ENCODE results near the gene NCAPD2. TPM values are rescaled to one million over a fixed set of nuclear protein-coding genes. Genes with fewer than 3 reads are reported as not detected.

Gene NCAPD2
- total RNA-seq, 4 donors from 2014 or later, result 17.0 to 29.3 (median 23.0) TPM

DNA sequence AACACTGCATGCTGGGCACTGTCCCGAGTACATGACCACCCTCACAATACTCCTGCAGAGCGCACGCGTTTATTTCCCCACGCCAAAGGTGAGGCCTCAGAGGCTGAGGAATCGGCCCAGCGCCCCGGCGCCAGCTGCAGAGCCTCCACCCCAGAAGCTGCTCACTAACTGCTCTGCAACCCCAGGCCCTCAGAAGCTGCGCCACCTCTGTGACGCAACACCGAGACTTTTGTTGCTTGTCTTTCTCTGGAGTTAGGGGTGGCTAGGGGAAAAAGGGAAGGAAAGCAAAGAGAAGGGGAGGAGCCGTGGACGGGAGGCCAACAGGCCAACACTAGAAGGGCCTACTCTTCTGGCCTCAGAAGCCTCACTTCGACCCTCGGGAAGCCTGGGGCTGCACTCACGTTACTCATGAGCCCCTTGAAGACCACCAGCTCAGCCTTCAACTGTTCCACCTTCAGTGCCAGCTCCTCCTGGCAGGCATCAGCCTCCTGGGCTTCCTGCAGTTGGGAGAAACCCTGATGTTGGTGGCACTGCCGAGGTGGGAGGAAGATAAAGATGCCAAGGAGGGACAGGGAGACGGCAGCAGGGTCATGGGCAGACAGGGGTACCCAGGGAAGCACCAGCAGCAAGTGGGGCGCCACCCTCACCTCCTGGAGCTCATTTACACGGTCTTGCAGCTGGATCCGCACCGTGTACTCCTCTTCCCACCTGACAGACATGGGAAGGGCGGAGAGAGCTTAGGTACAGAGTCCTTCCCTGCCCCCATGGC is 56.6 kb downstream of the NCAPD2 start:
- TF ChIP-seq, protein P1, sequence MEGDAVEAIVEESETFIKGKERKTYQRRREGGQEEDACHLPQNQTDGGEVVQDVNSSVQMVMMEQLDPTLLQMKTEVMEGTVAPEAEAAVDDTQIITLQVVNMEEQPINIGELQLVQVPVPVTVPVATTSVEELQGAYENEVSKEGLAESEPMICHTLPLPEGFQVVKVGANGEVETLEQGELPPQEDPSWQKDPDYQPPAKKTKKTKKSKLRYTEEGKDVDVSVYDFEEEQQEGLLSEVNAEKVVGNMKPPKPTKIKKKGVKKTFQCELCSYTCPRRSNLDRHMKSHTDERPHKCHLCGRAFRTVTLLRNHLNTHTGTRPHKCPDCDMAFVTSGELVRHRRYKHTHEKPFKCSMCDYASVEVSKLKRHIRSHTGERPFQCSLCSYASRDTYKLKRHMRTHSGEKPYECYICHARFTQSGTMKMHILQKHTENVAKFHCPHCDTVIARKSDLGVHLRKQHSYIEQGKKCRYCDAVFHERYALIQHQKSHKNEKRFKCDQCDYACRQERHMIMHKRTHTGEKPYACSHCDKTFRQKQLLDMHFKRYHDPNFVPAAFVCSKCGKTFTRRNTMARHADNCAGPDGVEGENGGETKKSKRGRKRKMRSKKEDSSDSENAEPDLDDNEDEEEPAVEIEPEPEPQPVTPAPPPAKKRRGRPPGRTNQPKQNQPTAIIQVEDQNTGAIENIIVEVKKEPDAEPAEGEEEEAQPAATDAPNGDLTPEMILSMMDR (IDR thresholded peaks at IDR 0.05), result no peak
- TF ChIP-seq EP300 (IDR thresholded peaks at IDR 0.05) (peak in 1 of 2 donors; percentile 32), POLR2A (IDR thresholded peaks at IDR 0.05) (no peak)
- DNase-seq (ENCODE audit: low spot score in 2 of 2), result no peak
- H3K36me3 ChIP-seq, result peaks cover 0 to 58% (median 10%) of the 10 kb centered on the region in 3 donors
- 80 to 87% methylated on average over 24 of the region's 24 CpGs for WGBS, 2 donors
- H3K9me3 ChIP-seq, result no peaks in the 10 kb centered on the region
- peak overlapping the region; percentile 40 to 91 (median 76) for H3K27ac ChIP-seq
- H3K4me1 ChIP-seq, result peaks cover 5 to 85% (median 55%) of the 10 kb centered on the region in 4 donors
- peak overlapping the region in 1 of 4 donors; percentile 15 for H3K4me3 ChIP-seq
- no peaks in the 10 kb centered on the region for H3K27me3 ChIP-seq

DNA sequence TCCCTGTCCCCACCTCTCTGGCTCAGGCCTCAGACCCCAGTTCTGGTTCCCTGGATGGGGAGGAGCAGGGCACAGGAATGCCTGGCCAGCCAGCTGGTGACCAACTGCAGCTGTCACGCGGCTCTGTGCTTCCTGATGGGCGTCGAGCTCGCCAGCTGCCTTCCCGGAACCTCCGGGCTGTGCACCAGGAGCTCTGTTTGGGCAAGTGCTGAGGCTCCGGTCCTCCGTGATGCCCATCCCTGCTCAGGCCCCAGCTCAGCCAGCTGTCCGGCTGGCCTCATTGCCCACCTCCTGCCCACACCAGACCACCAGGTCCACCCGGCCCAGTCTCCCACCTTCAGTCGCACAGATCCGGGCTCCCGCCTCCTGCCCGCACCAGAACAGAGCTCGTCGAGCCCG is 57.2 kb downstream of the NCAPD2 start:
- DNase-seq (ENCODE audit: low spot score in 2 of 2), result no peak
- Histone ChIP-seq H3K36me3 (peaks cover 0 to 52% (median 10%) of the 10 kb centered on the region in 3 donors), H3K27ac (peak overlapping the region; percentile 40 to 91 (median 76)), H3K4me1 (peaks cover 5 to 85% (median 55%) of the 10 kb centered on the region in 4 donors), H3K4me3 (no peak overlapping the region), H3K27me3 (no peaks in the 10 kb centered on the region), H3K9me3 (no peaks in the 10 kb centered on the region)
- 62 to 69% methylated on average over 8 to 15 of the region's 18 CpGs for WGBS, 2 donors
- TF ChIP-seq POLR2A (IDR thresholded peaks at IDR 0.05) (no peak), EP300 (IDR thresholded peaks at IDR 0.05) (peak in 1 of 2 donors; percentile 12)
- TF ChIP-seq, protein P1 (IDR thresholded peaks at IDR 0.05), result no peak

DNA sequence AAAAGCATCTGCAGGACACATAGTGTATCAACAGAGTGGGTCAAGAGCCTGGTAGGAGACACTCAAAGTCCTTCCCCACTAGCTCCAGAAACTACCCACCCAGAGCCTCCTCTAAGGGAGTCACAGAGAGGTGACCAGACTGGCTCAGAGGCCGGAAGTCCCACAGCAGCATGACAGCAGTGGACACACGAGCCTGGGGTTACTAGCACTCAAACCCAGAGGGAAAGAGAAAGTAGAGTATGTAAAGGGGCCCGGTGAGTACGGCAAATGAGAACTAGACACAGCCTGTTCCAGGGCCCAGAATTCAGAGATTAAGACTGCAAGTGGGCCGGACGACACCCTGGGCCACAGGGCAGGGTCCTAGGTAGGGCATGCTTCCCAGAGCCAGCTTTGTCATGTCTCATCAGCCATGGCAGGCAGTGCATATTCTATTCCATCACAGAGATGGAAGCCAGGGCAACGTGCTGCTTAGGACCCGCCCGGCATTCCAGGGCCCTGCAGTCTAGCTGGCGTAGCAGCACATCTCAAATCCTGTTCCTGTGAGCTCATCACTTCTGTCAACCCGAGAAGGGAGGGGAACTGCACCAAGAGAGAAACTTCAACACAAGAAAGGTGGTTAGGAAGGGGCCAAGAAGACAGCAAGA is 57.7 kb downstream of the NCAPD2 start:
- TF ChIP-seq POLR2A (IDR thresholded peaks at IDR 0.05), result no peak
- no peak for TF ChIP-seq EP300 (IDR thresholded peaks at IDR 0.05)
- peaks cover 5 to 90% (median 55%) of the 10 kb centered on the region in 4 donors for H3K4me1 ChIP-seq
- peaks cover 0 to 47% (median 10%) of the 10 kb centered on the region in 3 donors for H3K36me3 ChIP-seq
- peak in 1 of 2 donors; percentile 52 for DNase-seq (ENCODE audit: low spot score in 2 of 2)
- H3K27me3 ChIP-seq, result no peaks in the 10 kb centered on the region
- no peak overlapping the region for H3K4me3 ChIP-seq
- H3K27ac ChIP-seq, result peak overlapping the region; percentile 40 to 91 (median 76)
- WGBS, 2 donors, result 48 to 51% methylated on average over 11 of the region's 11 CpGs
- H3K9me3 ChIP-seq, result no peaks in the 10 kb centered on the region

- no peaks in the 10 kb centered on the region for H3K9me3 ChIP-seq
- H3K4me1 ChIP-seq, result peaks cover 5 to 89% (median 55%) of the 10 kb centered on the region in 4 donors
- H3K4me3 ChIP-seq, result no peak overlapping the region
- no peaks in the 10 kb centered on the region for H3K27me3 ChIP-seq
- DNase-seq (ENCODE audit: low spot score in 2 of 2), result no peak
- 19 to 27% methylated on average over 4 of the region's 4 CpGs for WGBS, 2 donors
- TF ChIP-seq, protein P1 (IDR thresholded peaks at IDR 0.05), result no peak
- TF ChIP-seq POLR2A (IDR thresholded peaks at IDR 0.05), result no peak
- TF ChIP-seq EP300 (IDR thresholded peaks at IDR 0.05), result no peak
- peak overlapping the region; percentile 40 to 91 (median 76) for H3K27ac ChIP-seq
- peaks cover 0 to 47% (median 10%) of the 10 kb centered on the region in 3 donors for H3K36me3 ChIP-seq
Measured at GRCh38 chr12:6552140-6552551, 58.2 kb downstream of the NCAPD2 start.

GRCh38 chr12:6553051-6553868 is 59.4 kb downstream of the NCAPD2 start:
- Histone ChIP-seq H3K4me3 (peak overlapping the region in 2 of 4 donors; percentile 62 to 93), H3K27ac (peak overlapping the region; percentile 40 to 91 (median 76)), H3K9me3 (no peaks in the 10 kb centered on the region), H3K4me1 (peaks cover 5 to 89% (median 48%) of the 10 kb centered on the region in 4 donors), H3K27me3 (no peaks in the 10 kb centered on the region), H3K36me3 (peaks cover 0 to 42% (median 9%) of the 10 kb centered on the region in 3 donors)
- WGBS, 2 donors, result 31 to 37% methylated on average over 15 of the region's 15 CpGs
- TF ChIP-seq EP300 (IDR thresholded peaks at IDR 0.05) (peak in 1 of 2 donors; percentile 64), POLR2A (IDR thresholded peaks at IDR 0.05) (no peak)
- TF ChIP-seq, protein P1 (IDR thresholded peaks at IDR 0.05), result no peak
- peak; percentile 49 to 68 for DNase-seq (ENCODE audit: low spot score in 2 of 2)
